Activated CD4-positive, alpha-beta T cell treated with anti-CD3 and anti-CD28 coated beads, Interleukin-2, amount 50 U/mL, for 48 hours (primary cell): Measurements from ENCODE around the gene PAPPA2.
A peak's percentile ranks its signal among the peaks of the same experiment; 100 is the strongest.

Experiments
- DNase-seq, 2 experiments: peaks; one replicate each; pipeline ENCODE4 v3.0.0-alpha.2; 2020

PAPPA2 gene

GRCh38 chr1:176504848-176505553 is 42.0 kb downstream of the PAPPA2 start:
- no peak for DNase-seq

GRCh38 chr1:176512966-176513365 is 50.0 kb downstream of the PAPPA2 start:
- DNase-seq: no peak

- no peak for DNase-seq
Measured at GRCh38 chr1:176515310-176515709, 52.3 kb downstream of the PAPPA2 start.

- DNase-seq: peak in 1 of 2 experiments; percentile 2
Measured at GRCh38 chr1:176517484-176517883, 54.5 kb downstream of the PAPPA2 start.

GRCh38 chr1:176521211-176521610 is 58.2 kb downstream of the PAPPA2 start:
- DNase-seq: no peak

- no peak for DNase-seq
Measured at GRCh38 chr1:176522310-176522845, 59.4 kb downstream of the PAPPA2 start.

GRCh38 chr1:176529395-176530090 is 66.6 kb downstream of the PAPPA2 start:
- DNase-seq: no peak

GRCh38 chr1:176531036-176531435 is 68.1 kb downstream of the PAPPA2 start:
- DNase-seq: no peak

GRCh38 chr1:176531921-176532897 is 69.2 kb downstream of the PAPPA2 start:
- no peak for DNase-seq

- no peak for DNase-seq
Measured at GRCh38 chr1:176533020-176533419, 70.0 kb downstream of the PAPPA2 start.

GRCh38 chr1:176536588-176536987 is 73.6 kb downstream of the PAPPA2 start:
- no peak for DNase-seq

GRCh38 chr1:176539018-176539417 is 76.0 kb downstream of the PAPPA2 start:
- no peak for DNase-seq

GRCh38 chr1:176540428-176540827 is 77.5 kb downstream of the PAPPA2 start:
- DNase-seq: no peak

GRCh38 chr1:176541663-176542062 is 78.7 kb downstream of the PAPPA2 start:
- no peak for DNase-seq

GRCh38 chr1:176542352-176542751 is 79.4 kb downstream of the PAPPA2 start:
- no peak for DNase-seq

GRCh38 chr1:176543360-176544129 is 80.6 kb downstream of the PAPPA2 start:
- DNase-seq: no peak

GRCh38 chr1:176545034-176545639 is 82.2 kb downstream of the PAPPA2 start:
- no peak for DNase-seq

GRCh38 chr1:176546825-176547224 is 83.8 kb downstream of the PAPPA2 start:
- DNase-seq: no peak

GRCh38 chr1:176551146-176551545 is 88.2 kb downstream of the PAPPA2 start:
- no peak for DNase-seq

- DNase-seq: no peak
Measured at GRCh38 chr1:176552217-176552991, 89.4 kb downstream of the PAPPA2 start.

GRCh38 chr1:176552999-176553398 is 90.0 kb downstream of the PAPPA2 start:
- DNase-seq: no peak
